HG02885 (cell line): ENCODE data around the gene DOLK.

Experiments used
- ATAC-seq: cut with Tn5 transposase; IDR thresholded peaks from one replicate; pipeline ENCODE4 v1.9.1; 2021; ENCODE audit warnings: mild to moderate bottlenecking; ENCODE audit not compliant: unreplicated experiment, poor library complexity

DOLK gene

DNA sequence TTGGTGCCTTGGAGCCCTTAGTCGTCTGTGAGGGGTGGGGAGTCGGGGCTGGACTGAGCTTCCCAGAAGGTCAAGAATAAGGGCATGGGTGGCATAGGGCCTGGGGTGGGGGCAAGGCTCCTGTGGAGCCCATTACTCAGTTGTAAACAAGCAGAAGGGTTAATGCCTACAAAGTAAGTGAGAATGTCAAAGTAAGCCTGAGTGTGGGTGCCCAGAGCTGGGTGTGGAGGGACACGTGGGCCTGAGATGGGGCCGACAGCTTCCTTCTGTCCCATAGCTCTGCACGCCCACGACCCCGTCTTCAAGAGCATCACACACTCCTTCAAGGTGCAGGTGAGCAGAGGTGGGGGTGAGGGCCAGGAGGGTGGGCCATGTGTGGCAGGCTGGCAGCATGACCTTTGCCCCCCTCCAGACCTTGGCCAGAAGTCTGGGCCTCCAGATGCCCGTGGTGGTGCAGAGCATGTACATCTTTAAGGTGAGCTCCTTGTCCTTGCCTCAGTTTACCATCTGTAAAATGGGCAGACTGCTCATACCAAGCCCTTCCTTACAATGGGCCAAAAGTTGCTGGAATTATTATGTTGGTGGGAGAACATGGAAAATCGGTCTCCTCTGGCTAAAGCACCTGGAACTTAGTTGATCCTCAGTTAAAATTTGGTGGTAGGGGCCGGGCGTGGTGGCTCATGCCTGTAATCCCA is 11.1 kb downstream of the DOLK start:
- no peak for ATAC-seq

DNA sequence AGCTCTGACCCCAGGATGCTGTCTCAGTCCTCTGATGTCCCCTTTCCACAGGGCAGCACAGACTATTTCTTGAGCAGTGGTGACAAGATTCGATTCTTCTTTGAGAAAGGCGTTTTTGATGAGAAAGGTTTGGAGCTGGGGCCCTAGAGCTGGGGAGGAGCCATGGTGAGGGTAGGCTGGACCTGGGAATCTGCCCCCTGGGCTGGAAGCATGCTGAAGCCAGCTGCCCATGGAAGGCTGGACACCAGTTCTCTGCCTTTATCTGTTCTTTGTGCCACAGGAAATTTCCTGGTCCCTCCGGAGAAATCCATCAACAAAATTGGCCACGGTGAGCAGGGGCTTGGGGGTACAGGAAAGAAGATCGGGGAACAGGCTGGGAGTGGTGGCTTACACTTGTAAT is 13.7 kb downstream of the DOLK start:
- no peak for ATAC-seq

- ATAC-seq: no peak
These were observed 17.8 kb downstream of the DOLK start for GRCh38 chr9:128929560-128929959.

DNA sequence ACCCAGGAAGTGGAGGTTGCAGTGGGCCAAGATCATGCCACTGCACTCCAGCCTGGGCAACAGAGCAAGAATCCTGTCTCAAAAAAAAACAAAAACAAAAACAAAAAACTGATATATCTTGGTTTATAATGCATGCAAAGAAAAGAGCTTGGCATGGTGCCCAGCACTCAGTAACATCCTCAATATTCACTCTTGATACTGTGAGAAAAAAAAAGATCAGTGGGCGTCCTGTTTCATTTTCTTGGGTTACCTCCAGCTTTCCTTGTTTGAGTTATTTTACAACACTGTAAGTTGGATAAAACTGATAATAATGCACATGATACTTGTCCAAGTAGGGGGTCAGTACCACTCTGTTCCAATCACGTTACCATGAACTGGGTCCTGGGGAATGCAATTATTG is 18.8 kb downstream of the DOLK start:
- ATAC-seq: no peak

DNA sequence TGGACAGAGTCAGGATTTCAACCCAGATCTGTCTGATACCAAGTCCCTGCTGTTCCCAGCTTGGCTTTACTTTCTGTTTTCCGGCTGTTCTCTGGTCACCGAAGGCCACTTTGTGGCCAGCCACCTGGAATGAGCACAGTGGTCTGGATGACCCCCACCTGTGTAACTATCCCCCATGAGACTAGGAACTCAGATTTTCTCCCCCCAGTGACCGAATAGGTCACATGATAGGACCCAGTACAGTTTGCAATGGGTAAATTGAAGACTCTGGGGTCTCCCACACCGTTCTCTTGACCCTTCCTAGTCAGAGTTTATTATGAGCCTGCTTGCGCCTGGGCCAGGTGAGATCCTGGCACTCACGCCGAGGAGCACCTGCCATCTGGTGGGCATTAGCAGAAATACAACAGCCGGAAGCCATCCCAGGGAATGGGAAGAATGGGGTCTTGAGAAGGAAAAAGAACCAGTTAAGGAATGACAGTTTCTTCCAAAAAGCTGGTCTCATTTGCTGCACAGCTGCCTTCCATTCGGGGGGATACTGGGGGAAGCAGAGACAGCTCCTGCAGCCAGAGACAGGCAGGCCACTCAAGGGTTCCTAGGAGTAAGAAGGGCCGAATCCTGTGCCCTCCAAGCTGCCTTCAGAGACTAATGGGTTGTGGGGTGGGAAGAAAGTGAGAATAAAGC is 19.5 kb downstream of the DOLK start:
- ATAC-seq: no peak

GRCh38 chr9:128923493-128923883 is 23.9 kb downstream of the DOLK start:
- ATAC-seq: no peak

DNA sequence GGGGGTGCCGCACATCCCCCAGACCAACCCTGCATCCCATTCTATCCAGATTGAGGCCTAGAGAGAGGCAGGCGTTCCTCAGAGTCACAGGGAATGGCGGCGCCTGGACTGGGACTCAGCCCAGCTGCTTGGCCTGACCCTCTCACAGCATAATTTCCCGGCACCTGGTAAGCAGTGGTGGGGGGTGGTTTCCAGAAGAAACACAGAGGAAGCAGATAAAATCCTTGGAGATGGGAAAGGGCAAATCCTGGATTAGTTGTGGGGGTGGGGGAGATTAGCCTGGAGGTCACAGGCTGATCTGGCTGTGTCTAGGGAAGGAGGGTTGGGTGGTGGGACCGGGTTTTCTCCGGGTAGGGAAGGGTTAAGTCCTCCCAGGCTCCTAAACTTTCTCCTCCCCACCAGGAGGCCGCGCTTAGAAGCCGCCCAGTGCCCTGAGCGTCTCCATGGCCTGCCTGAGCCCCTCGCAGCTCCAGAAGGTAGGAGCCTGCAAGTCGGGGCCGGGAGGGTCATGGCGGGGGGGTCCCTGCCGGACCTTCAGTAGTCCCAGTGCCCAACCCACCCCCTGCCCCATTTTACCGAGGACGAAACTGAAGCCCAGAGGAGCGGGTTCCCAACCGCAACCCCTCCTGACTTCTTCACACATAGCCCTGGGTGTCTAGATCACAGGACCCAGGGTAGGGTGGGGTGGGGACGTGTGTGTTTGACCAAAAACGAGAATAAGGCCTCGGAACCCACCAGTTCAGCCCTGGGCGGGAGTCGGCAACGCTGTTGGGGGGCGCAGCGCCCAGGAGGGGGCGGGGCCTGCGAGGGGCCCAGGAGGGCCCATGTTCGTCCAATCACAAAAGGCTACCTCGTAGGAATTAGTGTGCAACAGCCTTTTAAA is 25.3 kb downstream of the DOLK start:
- no peak for ATAC-seq

- no peak for ATAC-seq
These were observed 26.9 kb downstream of the DOLK start, which contains the start of gene PHYHD1 for GRCh38 chr9:128920381-128921058. TSS of gene PHYHD1 (plus strand) at chr9:128920982. CDS start at chr9:128922324, 1,342 bp downstream.

GRCh38 chr9:128919402-128920089 is 27.9 kb downstream of the DOLK start:
- ATAC-seq: no peak

DNA sequence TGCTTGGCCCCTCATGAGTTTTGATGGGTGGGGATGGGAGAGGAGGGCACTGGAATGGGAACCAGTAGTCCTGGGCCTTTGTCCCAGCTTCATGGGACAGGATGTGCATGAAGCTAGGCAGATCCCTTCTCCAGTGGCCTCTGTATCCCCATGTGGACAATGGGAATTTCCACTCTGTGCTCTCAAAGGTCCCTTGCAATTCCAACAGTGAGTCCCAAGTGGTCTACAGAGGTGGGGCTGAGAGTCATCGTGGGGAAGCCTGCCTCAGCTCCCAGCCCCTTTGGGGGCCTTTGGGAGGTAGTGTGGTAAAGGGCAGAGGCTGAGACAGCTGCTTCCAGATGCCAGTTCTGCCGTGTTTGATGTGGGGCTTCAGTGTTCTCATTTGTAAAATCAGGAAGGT is 28.5 kb downstream of the DOLK start:
- ATAC-seq: no peak

DNA sequence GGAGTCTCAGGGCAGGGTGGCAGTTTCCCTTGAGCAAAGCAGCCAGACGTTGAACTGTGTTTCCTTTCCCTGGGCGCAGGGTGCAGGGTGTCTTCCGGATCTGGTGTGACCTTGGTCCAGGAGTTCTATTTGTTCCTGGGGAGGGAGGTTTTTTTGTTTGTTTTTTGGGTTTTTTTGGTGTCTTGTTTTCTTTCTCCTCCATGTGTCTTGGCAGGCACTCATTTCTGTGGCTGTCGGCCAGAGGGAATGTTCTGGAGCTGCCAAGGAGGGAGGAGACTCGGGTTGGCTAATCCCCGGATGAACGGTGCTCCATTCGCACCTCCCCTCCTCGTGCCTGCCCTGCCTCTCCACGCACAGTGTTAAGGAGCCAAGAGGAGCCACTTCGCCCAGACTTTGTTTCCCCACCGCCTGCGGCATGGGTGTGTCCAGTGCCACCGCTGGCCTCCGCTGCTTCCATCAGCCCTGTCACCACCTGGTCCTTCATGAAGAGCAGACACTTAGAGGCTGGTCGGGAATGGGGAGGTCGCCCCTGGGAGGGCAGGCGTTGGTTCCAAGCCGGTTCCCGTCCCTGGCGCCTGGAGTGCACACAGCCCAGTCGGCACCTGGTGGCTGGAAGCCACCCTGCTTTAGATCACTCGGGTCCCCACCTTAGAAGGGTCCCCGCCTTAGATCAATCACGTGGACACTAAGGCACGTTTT is 30.1 kb downstream of the DOLK start:
- ATAC-seq: no peak

- ATAC-seq: no peak
These were observed 30.7 kb downstream of the DOLK start for GRCh38 chr9:128916745-128917144.

- ATAC-seq: no peak
These were observed 31.2 kb downstream of the DOLK start for GRCh38 chr9:128916204-128916603.

GRCh38 chr9:128913995-128914772 is 33.2 kb downstream of the DOLK start:
- ATAC-seq: no peak

GRCh38 chr9:128913048-128913900 is 34.1 kb downstream of the DOLK start:
- ATAC-seq: no peak

DNA sequence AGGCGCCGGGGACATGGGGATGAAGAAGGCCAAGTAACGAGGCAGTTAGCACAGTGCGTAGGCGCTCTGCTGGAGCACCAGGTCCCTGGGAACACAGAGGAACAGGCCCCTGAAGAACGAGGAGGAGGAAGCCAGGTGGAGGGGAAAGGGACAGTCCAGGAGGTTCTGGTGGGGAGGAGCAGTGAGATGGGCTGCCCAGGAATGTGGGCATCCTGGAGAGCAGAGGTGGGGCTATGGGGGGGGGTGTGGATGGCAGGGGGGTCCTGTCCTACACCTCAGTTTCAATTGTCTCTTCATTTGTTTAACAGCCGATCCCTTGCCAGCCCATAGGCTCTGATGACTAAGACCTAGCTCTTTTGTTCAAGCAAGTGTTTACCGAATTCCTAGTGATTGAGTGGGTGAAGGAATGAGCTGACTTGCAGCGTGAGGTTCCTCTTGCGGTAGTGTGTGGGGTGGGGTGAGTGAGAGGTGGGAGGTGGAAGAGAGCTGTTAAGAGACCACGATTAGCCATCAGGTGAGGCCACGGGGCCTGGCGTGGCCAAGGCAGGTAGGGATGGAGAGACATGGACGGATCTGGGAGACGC is 35.0 kb downstream of the DOLK start:
- ATAC-seq: no peak

DNA sequence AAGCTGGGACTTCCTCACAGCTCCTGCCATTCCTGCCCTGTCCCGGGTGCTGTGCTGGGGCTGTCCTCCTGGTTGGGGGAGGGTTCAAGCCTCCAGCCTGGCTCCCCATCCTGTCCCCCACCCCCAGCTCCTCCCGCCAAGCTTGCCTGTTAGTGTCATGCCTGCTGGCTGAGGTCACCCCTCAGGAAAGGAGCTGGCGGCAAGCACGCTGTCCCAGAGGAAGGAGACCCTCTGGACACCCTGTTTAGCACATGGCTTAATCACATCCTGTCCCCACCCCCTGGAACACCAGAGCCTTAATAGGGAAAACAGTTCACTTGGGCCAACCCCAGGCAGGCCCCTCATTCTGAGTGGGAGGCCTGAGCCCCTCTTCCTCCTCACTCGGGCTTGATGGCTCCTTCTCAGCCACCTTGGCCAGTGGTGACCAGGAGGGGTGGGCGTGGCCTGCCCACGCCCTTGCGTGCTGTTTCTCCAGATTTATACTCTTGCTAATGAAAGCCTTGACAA is 35.8 kb downstream of the DOLK start:
- ATAC-seq: no peak
